Activated T-cell treated with anti-CD3 and anti-CD28 coated beads, Interleukin-2, amount 50 U/mL, for 4 hours (primary cell): ENCODE results near the gene BCR. TPM values are rescaled to one million over a fixed set of nuclear protein-coding genes. Genes with fewer than 3 reads are reported as not detected.

Experiments used
- ATAC-seq, 2 donors: fragments of 200-7000 bp; cut with Tn5 transposase; one replicate each; pipeline ENCODE4 v1.10.0; 2021
- DNase-seq: peaks from one replicate; pipeline ENCODE4 v3.0.0-alpha.2; 2020
- H3K27me3 Mint-ChIP-seq: one replicate; pipeline ENCODE4 v1.8.0; 2021; ENCODE audit warnings: low read depth, mixed read lengths
- H3K36me3 Mint-ChIP-seq: one replicate; pipeline ENCODE4 v1.8.0; 2022; ENCODE audit warnings: mixed read lengths; ENCODE audit not compliant: insufficient read depth
- H3K4me1 Mint-ChIP-seq: one replicate; pipeline ENCODE4 v1.8.0; 2021; ENCODE audit warnings: low read depth, mixed read lengths
- H3K4me3 Mint-ChIP-seq: one replicate; pipeline ENCODE4 v1.8.0; 2021; ENCODE audit warnings: mild to moderate bottlenecking, moderate library complexity, mixed read lengths
- H3K9me3 Mint-ChIP-seq: one replicate; pipeline ENCODE4 v1.8.0; 2021; ENCODE audit warnings: mixed read lengths
- total RNA-seq, 3 donors: library from RNA; stranded (reverse); gene quantifications; one replicate each; pipeline ENCODE4 v1.2.1, GENCODE V29; 2021

BCR gene
- total RNA-seq, 3 donors from 2014 or later, result 58.2 to 63.1 (median 61.3) TPM

- peak within 1 kb of the TSS; percentile 73 for H3K4me3 Mint-ChIP-seq
- no peaks in the 10 kb centered on the region for H3K36me3 Mint-ChIP-seq
- H3K9me3 Mint-ChIP-seq, result no peaks in the 10 kb centered on the region
- H3K4me1 Mint-ChIP-seq, result peaks cover 46% of the 10 kb centered on the region
- no peaks in the 10 kb centered on the region for H3K27me3 Mint-ChIP-seq
- DNase-seq, result peak; percentile 72
- peak; percentile 39 to 41 for ATAC-seq
Measured at GRCh38 chr22:23144932-23145877, 35.1 kb upstream of the BCR start, which contains the start of gene RAB36. TSS of gene RAB36 (plus strand) at chr22:23145477. CDS start at chr22:23146617, 1,140 bp downstream.

GRCh38 chr22:23145878-23146470, 34.3 kb upstream of the BCR start:
- Mint-ChIP-seq H3K36me3 (no peaks in the 10 kb centered on the region), H3K4me1 (peaks cover 40% of the 10 kb centered on the region), H3K27me3 (no peaks in the 10 kb centered on the region), H3K9me3 (no peaks in the 10 kb centered on the region), H3K4me3 (peak overlapping the region; percentile 8)
- DNase-seq, result no peak
- ATAC-seq, result no peak

- Mint-ChIP-seq H3K4me1 (peaks cover 34% of the 10 kb centered on the region), H3K36me3 (no peaks in the 10 kb centered on the region), H3K27me3 (no peaks in the 10 kb centered on the region), H3K9me3 (no peaks in the 10 kb centered on the region), H3K4me3 (no peak overlapping the region)
- ATAC-seq (no peak), DNase-seq (no peak)
Measured at GRCh38 chr22:23146478-23147205, 33.7 kb upstream of the BCR start.

GRCh38 chr22:23147617-23148387, 32.5 kb upstream of the BCR start:
- Mint-ChIP-seq H3K27me3 (no peaks in the 10 kb centered on the region), H3K9me3 (no peaks in the 10 kb centered on the region), H3K4me3 (no peak overlapping the region), H3K4me1 (peaks cover 25% of the 10 kb centered on the region), H3K36me3 (no peaks in the 10 kb centered on the region)
- DNase-seq, result no peak
- no peak for ATAC-seq

- Mint-ChIP-seq H3K4me3 (no peak overlapping the region), H3K9me3 (no peaks in the 10 kb centered on the region)
Measured at GRCh38 chr22:23149743-23150238, 30.5 kb upstream of the BCR start.

GRCh38 chr22:23150762-23151161, 29.5 kb upstream of the BCR start:
- ATAC-seq (no peak), DNase-seq (no peak)
- Mint-ChIP-seq H3K4me3 (no peak overlapping the region), H3K9me3 (no peaks in the 10 kb centered on the region), H3K27me3 (no peaks in the 10 kb centered on the region), H3K4me1 (peaks cover 11% of the 10 kb centered on the region), H3K36me3 (no peaks in the 10 kb centered on the region)

More at GRCh38 chr22:23149743-23150238, 30.5 kb upstream of the BCR start:
- ATAC-seq (no peak), DNase-seq (no peak)
- peaks cover 21% of the 10 kb centered on the region for H3K4me1 Mint-ChIP-seq
- no peaks in the 10 kb centered on the region for H3K36me3 Mint-ChIP-seq
- H3K27me3 Mint-ChIP-seq, result no peaks in the 10 kb centered on the region

- ATAC-seq, result no peak
- no peaks in the 10 kb centered on the region for H3K9me3 Mint-ChIP-seq
- H3K27me3 Mint-ChIP-seq, result no peaks in the 10 kb centered on the region
Measured at GRCh38 chr22:23151827-23152226, 28.5 kb upstream of the BCR start.

GRCh38 chr22:23152238-23153114, 27.8 kb upstream of the BCR start:
- no peaks in the 10 kb centered on the region for H3K27me3 Mint-ChIP-seq
- no peaks in the 10 kb centered on the region for H3K36me3 Mint-ChIP-seq
- no peaks in the 10 kb centered on the region for H3K9me3 Mint-ChIP-seq
- DNase-seq, result no peak
- H3K4me3 Mint-ChIP-seq, result no peak overlapping the region
- no peak for ATAC-seq
- H3K4me1 Mint-ChIP-seq, result peaks cover 10% of the 10 kb centered on the region

More at GRCh38 chr22:23151827-23152226, 28.5 kb upstream of the BCR start:
- no peak for DNase-seq
- H3K36me3 Mint-ChIP-seq, result no peaks in the 10 kb centered on the region
- no peak overlapping the region for H3K4me3 Mint-ChIP-seq
- peaks cover 10% of the 10 kb centered on the region for H3K4me1 Mint-ChIP-seq

GRCh38 chr22:23153994-23154393, 26.3 kb upstream of the BCR start:
- Mint-ChIP-seq H3K4me1 (peaks cover 10% of the 10 kb centered on the region), H3K4me3 (no peak overlapping the region), H3K9me3 (no peaks in the 10 kb centered on the region), H3K36me3 (no peaks in the 10 kb centered on the region), H3K27me3 (no peaks in the 10 kb centered on the region)
- DNase-seq (no peak), ATAC-seq (no peak)

GRCh38 chr22:23154461-23154860, 25.8 kb upstream of the BCR start:
- no peaks in the 10 kb centered on the region for H3K27me3 Mint-ChIP-seq
- no peak overlapping the region for H3K4me3 Mint-ChIP-seq
- H3K4me1 Mint-ChIP-seq, result peaks cover 10% of the 10 kb centered on the region
- no peaks in the 10 kb centered on the region for H3K36me3 Mint-ChIP-seq
- no peaks in the 10 kb centered on the region for H3K9me3 Mint-ChIP-seq
- ATAC-seq (no peak), DNase-seq (no peak)

GRCh38 chr22:23155143-23155542, 25.2 kb upstream of the BCR start:
- Mint-ChIP-seq H3K36me3 (no peaks in the 10 kb centered on the region), H3K4me3 (no peak overlapping the region), H3K9me3 (no peaks in the 10 kb centered on the region), H3K4me1 (peaks cover 10% of the 10 kb centered on the region), H3K27me3 (no peaks in the 10 kb centered on the region)
- DNase-seq, result no peak
- ATAC-seq, result no peak

- ATAC-seq, result no peak
- no peak overlapping the region for H3K4me3 Mint-ChIP-seq
- H3K27me3 Mint-ChIP-seq, result no peaks in the 10 kb centered on the region
- no peaks in the 10 kb centered on the region for H3K9me3 Mint-ChIP-seq
- no peaks in the 10 kb centered on the region for H3K36me3 Mint-ChIP-seq
- DNase-seq, result no peak
- H3K4me1 Mint-ChIP-seq, result peaks cover 10% of the 10 kb centered on the region
Measured at GRCh38 chr22:23155831-23156230, 24.5 kb upstream of the BCR start.

- Mint-ChIP-seq H3K36me3 (no peaks in the 10 kb centered on the region), H3K27me3 (no peaks in the 10 kb centered on the region), H3K4me3 (no peak overlapping the region)
Measured at GRCh38 chr22:23156286-23156685, 24.0 kb upstream of the BCR start.

More at GRCh38 chr22:23156286-23156685, 24.0 kb upstream of the BCR start:
- DNase-seq (no peak), ATAC-seq (no peak)
- Mint-ChIP-seq H3K4me1 (peaks cover 10% of the 10 kb centered on the region), H3K9me3 (no peaks in the 10 kb centered on the region)
